HG03135 (cell line): ENCODE data around the gene PXDN.
"Not testable (repeated sequence)": the region's sequence is repeated elsewhere in the genome, so short reads cannot be mapped to it uniquely, and the experiment has no call there.

Experiments used
- ATAC-seq: cut with Tn5 transposase; IDR thresholded peaks from one replicate; pipeline ENCODE4 v1.9.1; 2021; ENCODE audit warnings: mild to moderate bottlenecking, moderate library complexity; ENCODE audit not compliant: unreplicated experiment

PXDN gene

GRCh38 chr2:1685078-1685956 lies 59.0 kb downstream of the PXDN start:
- no peak for ATAC-seq

- ATAC-seq = no peak
Measured at GRCh38 chr2:1683297-1683696, 61.0 kb downstream of the PXDN start.

- ATAC-seq = no peak
Measured at GRCh38 chr2:1682181-1682440, 62.2 kb downstream of the PXDN start.

- no peak for ATAC-seq
Measured at GRCh38 chr2:1681323-1682180, 62.8 kb downstream of the PXDN start.

- no peak for ATAC-seq
Measured at GRCh38 chr2:1681017-1681318, 63.3 kb downstream of the PXDN start.

- no peak for ATAC-seq
Measured at GRCh38 chr2:1680222-1681016, 63.9 kb downstream of the PXDN start.

- not testable (repeated sequence) for ATAC-seq
Measured at GRCh38 chr2:1679488-1680039, 64.8 kb downstream of the PXDN start.

- not testable (repeated sequence) for ATAC-seq
Measured at GRCh38 chr2:1679065-1679464, 65.2 kb downstream of the PXDN start.

- ATAC-seq = no peak
Measured at GRCh38 chr2:1678609-1679008, 65.7 kb downstream of the PXDN start.

- ATAC-seq = no peak
Measured at GRCh38 chr2:1677821-1678165, 66.5 kb downstream of the PXDN start.

- no peak for ATAC-seq
Measured at GRCh38 chr2:1676913-1677820, 67.1 kb downstream of the PXDN start.

- ATAC-seq = no peak
Measured at GRCh38 chr2:1676091-1676912, 68.0 kb downstream of the PXDN start.

- no peak for ATAC-seq
Measured at GRCh38 chr2:1675633-1676032, 68.7 kb downstream of the PXDN start.

- no peak for ATAC-seq
Measured at GRCh38 chr2:1674766-1675397, 69.4 kb downstream of the PXDN start.

- ATAC-seq = no peak
Measured at GRCh38 chr2:1674276-1674675, 70.0 kb downstream of the PXDN start.

GRCh38 chr2:1673160-1673944 lies 71.0 kb downstream of the PXDN start:
- no peak for ATAC-seq

GRCh38 chr2:1672738-1673137 lies 71.6 kb downstream of the PXDN start:
- ATAC-seq = no peak

- no peak for ATAC-seq
Measured at GRCh38 chr2:1671916-1672315, 72.4 kb downstream of the PXDN start.
